Stimulated activated CD4-positive, alpha-beta T cell treated with anti-CD3 and anti-CD28 coated beads, Interleukin-4, amount 100 ng/mL, for 48 hours (primary cell): ENCODE data around the gene TRMT11.
"Not testable (repeated sequence)": the region's sequence is repeated elsewhere in the genome, so short reads cannot be mapped to it uniquely, and the experiment has no call there.

Source experiments
- DNase-seq, 2 donors: peaks; one replicate each; pipeline ENCODE4 v3.0.0-alpha.2; 2020; ENCODE audit warnings: low read depth in 2 of 2

Gene TRMT11

DNA sequence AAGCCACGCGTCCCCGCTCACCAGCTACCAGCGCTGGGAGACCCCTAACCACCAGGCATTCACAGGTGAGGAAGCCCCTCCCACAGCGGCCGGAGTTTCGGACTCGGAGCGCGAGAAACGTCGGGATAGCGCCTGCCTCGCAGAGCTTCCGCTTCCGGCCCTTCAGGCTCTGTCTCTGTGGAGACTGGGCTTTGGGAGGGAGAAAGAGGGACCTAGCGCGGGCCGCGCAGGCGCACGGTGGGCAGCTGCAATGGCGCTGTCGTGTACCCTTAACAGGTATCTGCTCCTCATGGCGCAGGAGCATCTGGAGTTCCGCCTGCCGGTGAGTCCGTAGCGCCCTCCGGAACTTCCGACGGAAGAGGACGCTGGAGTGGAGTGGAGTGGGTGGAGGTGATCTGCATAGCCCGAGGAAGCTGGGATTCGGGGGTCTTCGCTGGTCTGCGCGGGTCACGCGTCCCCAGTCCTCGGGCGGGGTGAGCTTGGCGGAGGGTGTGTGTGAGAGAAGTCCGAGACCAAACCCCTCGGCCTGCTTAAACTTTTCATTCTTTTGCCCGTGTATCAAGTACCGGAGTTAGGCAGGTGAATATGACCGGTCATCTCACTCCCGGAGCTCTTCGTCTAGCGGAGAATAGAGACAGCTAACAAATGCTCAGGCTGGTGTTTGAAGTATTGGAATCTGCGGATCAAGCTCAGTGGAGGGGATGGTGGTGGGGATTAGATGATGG, at the start of gene TRMT11:
TRMT11 (plus strand) TSS at position 240 of the 725 bp plus-strand sequence; CDS start at position 251, 11 bp downstream.
- DNase-seq, result peak; percentile 72 to 83

DNA sequence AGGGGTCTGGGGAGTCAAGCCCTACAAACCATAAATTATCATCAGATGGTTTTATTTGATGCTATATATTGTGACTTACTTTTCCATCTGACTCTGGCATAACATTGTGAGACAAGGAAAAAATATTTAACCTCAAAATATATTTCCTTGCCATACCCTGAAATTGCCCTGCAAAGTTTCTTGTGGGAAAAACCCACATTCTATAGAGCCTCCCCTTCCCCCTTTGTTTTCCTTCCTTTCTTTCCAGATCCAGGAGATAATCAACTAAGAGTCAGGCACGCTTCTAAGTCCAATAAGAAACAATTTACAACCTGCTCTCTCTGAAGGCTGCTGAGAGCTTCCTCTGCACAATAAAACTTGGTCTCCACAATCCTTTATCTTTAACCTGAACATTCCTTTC, 47.3 kb upstream of the TRMT11 start:
- DNase-seq, result no peak

DNA sequence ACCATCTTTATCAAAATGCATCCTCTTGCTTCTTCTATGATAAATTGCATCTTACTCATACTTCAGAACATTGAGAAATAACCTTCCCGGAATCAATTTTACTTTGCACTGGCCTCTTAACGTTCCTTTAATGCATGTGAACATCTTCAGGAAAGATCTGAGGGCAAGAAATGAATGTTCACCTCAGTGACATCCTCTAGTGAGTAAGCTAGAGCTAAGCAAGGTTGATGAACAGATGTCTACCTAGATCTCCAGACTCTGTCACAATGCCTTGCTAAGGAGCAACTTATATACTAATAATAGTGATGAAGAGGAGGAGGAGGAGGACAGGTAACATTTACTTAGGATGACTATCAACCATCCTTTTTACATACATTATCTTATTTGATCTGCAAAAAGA, 46.5 kb upstream of the TRMT11 start:
- DNase-seq, result no peak

DNA sequence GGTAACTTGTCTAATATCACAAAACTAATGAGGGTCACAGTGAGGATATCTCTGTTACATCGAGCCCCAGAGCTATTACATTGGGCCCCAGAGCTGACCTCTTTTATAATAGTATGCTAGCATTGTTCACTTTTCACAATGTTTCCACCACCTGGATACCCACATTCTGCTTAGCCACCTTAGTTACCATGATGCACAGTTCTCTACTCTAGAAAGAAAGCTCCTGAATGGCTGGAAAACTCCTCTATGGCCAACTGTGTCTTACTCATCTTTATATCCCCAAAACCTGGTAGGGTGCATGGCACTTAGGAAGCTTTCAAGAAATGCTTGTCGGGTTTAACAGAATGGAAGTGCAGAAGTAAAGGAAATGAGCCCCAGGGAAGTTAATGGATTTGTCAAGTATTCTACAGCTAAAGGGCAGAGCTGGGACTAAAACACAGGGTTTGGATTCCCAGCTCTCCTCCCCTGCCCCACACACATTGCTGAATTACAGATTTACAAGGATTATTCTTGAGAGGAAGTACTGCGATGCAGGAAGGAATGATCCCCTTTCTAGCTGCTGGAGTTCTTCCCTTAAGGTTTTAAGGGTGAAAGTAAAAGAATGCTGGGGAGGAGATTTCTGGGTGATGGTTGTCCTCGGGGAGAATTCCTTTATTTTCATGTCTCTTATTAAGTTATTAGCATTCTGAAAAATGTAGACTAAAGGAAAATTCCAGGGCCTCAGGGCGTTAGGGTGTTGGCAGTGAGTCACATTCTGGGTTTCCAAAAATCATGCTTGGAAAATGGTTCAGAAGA, 45.9 kb upstream of the TRMT11 start:
- no peak for DNase-seq

DNA sequence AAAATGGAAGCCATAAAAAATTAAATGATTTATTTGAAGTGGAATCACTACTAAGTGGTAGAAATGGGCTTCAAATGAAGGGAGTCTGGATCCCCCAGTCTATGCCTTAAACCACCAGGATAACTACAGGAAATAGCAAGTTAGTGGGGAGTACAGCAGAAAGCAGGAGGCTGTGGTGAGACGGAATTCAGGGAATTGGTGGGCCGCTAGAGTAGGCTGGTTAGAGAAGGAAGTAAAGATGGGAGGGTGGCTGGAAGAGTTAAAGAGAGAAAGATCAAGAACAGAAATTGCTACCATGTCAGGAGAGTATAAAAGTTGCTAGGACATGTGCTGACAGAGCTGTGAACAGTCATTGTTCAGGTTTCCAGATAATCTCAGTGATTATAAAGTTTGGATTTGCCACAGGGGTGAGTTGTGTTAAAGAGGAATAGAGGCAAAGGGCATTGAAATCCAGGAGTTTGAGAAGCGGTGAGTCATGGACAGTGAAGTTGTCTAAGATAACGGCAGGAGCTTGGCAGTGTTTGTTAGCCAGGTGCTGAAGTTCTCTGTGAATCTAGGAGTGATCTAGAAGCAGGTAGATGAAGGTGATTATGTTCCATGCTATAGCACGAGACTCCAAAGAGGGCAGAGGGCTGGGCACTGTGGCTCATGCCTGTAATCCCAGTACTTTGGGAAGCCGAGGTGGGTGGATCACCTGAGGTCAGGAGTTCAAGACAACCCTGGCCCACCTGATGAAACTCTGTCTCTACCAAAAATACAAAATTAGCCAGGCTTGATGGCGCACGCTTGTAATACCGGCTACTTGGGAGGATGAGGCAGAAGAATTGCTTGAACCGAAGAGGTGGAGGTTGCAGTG, 43.4 kb upstream of the TRMT11 start:
- no peak for DNase-seq

DNA sequence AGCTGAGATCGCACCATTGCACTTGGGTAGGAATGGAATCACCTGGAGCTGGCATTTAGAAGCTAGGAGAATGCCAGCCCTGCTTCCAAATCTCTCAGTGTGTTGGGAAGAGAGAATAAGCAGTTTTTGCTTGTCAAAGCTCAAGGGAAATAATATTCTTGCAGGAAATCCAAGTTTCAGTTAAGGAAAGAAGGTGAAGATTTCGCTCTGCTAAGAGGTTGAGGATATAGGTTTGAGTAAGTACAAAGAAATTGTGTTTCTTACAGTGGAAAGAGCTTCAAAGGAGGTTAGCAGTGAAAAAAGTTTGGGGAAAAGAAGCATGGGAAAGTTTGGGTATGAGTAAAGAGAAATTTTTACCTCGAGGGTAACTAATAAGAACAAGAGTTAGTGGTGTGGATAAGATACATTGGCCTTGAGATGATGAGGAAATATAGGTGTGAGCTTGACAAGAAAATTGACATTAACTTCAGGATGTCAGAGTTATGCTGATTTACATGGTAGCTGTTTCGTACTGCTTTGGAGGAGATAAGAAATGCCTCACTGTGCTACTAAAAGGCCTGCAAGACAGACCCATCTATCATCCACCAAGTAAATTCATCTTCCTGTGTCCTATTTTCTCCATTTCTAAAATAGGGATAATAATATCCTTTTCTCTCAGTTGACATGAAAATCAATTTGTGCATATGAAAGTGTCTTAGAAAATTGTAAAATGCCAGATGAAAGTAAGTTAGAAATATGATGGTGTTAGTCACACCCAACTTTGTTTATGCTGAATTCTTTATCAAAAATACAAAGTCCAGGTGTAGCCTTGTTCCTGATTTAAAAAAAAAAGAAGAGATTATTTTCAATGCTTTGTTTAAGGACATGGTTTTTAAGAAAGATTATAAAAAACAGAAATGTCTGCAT, 42.6 kb upstream of the TRMT11 start:
- no peak for DNase-seq

DNA sequence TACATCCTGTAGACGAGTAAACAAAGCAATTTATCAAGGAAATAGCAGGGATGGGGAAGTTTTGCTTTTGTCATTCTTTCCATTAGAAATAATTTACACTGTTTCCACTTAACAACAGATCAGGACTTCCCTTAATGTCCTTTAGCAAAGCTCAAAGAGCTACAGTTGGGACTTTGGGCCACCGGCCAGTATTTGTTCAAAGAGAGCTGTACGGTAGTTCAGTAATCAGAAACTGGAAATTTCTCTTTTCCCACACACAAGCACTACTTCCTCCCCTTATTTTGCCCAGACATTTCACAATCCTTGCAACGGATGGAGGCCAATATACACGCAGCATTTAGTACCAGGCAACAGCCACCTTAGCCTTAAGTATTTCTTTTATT, 41.9 kb upstream of the TRMT11 start:
- DNase-seq, result no peak

DNA sequence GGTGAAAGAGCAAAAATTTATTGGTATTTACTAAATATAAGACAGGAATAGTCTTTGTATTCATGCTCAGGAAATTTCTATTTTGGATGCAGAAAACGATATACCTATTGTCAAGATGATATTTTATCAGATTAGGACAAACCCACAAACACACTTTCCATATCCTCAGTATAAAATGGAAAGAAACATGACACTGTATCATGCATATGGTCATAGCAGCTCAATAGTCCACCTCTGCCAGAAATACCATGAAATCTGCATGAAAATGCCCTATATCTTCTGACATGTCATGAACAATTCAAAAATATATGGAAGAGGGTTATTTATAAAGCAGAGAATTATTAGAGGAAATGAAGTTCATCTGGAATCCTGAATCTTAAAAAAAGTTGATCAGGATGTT, 41.4 kb upstream of the TRMT11 start:
- no peak for DNase-seq

DNA sequence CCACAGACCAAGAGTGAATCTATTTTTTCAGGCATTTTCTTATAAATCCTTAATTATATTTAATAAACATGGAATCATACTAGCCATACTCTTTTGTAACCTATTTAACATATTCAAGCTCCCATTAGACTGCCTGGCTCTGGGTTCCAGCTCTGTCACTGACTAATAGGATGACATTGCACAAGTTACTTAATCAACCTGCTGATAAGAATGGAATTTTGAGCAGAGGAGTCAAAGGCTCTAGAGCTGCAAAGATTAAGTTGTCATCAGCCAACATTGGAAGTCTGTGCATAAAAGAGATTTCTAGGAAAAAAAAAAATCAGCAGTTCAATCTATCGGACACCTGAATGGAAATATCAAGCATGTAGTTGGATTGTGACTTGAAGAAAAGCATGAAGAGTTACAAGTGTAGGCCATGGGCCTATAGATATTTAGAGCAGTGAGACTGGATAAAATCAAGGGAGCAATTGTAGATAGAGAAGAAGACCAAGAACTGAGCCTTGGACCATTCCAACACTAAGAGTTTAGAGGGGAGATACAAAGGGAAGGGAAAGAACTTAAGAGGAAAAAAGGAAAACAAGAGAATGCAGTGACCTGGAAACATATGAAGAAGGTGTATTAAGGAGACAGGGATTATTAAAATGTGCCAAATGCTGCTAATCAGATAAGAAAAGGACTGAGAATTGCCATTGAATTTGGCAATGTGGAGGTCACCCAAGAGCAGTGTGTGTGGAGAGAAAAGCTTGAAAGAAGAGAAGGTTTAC, 40.8 kb upstream of the TRMT11 start:
- no peak for DNase-seq

DNA sequence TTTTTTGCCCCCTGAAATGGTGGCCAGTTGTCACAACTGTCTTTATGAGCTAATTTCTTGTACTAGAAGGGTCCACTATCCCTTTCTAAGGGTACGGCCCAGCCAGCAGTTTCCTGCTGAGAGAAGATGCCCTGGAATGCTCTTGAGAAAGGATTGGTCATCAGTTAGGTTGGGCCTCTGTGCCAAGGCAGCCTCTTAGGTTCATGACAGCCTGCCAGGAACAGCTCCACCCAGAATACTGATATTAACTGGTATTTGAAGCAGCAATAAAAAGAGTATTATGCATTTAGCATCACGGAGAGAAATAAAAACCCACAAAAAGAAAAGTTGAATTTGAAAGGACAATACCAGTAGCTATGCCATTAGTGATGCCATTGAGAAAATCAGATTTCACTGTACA, 38.7 kb upstream of the TRMT11 start:
- no peak for DNase-seq

DNA sequence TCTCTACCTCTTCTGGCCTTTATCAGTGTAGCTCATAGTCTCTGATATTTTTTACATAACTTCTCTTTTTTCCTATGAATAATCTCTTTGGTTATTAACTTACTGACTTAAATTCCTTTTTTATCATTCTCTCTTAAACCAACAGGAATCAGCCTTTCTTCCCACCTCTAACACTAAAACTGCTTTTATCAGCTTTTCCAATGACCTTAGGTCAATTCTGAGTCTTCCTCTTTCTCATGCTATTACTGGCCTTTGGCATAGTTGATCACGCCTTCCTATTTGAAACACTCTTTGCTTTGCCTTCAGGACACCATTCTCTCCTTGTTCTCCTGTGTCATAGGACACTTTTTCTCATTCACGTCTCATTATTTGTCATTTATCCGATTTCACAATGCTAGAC, 37.9 kb upstream of the TRMT11 start:
- DNase-seq, result no peak

DNA sequence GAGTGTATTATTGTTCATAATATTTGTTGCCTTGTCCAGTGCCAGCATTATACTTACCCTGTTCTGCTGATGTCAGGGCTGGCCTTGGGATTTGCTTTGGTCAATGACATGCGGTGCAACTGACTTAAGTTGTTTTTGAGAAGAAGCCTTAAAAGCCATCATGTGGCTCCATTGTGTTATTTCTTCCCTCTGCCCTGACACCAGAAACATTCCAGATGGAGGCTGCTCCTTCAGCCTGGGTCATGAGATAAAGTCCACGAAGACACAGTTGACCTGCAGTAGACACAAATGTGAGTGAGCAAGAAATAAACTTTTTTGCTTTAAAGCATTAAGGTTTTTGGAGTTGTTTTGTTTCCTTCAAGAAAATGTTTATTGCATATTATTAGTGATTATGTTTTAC, 37.3 kb upstream of the TRMT11 start:
- DNase-seq, result no peak

DNA sequence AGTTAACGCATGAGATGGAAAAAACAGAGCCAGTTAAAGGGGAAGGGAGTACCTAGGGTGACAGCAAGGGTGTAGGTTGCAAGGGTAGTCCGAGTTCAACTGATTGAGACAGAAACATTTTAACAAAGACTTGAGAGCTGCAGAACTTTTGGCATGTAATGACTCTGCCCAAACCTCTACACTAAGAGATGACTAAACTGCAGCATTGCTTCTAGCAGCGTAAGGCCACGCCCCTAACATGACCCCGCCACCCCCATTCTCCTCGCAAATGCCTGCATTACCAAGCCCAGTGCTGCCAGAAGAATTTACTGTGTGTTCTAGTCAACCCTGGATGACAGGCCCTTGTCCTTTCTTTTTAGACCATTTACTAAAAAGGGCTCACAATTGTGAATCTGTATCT, 36.0 kb upstream of the TRMT11 start:
- no peak for DNase-seq

DNA sequence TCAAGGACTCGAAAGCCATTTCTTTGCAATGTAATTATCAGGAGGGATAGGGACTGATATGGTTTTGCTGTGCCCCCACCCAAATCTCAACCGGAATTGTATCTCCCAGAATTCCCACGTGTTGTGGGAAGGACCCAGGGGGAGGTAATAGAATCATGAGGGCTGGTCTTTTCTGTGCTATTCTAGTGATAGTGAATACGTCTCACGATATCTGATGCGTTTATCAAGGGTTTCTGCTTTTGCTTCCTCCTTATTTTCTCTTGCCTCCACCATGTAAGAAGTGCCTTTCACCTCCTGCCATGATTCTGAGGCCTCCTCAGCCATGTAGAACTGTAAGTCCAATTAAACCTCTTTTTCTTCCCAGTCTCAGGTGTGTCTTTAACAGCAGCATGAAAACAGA, 35.6 kb upstream of the TRMT11 start:
- not testable (repeated sequence) for DNase-seq

DNA sequence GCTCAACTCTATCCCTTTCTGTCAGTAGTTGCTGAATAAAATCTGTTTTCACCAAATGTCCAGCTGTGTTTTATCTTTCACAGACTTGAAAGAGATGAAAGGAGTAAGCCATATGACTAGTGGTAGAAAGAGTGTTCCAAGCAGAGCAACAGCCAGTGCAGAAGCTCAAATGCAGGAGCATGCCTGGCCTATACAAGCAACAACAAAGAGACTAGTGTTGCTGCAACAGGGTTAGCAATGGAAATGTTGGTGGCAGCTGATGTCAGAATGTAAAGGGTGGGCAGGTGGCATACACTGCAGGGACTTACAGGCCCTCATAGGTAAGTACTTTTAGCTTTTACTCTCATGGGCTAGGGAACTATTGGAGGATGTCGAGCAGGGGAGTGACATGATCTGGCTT, 35.0 kb upstream of the TRMT11 start:
- no peak for DNase-seq

DNA sequence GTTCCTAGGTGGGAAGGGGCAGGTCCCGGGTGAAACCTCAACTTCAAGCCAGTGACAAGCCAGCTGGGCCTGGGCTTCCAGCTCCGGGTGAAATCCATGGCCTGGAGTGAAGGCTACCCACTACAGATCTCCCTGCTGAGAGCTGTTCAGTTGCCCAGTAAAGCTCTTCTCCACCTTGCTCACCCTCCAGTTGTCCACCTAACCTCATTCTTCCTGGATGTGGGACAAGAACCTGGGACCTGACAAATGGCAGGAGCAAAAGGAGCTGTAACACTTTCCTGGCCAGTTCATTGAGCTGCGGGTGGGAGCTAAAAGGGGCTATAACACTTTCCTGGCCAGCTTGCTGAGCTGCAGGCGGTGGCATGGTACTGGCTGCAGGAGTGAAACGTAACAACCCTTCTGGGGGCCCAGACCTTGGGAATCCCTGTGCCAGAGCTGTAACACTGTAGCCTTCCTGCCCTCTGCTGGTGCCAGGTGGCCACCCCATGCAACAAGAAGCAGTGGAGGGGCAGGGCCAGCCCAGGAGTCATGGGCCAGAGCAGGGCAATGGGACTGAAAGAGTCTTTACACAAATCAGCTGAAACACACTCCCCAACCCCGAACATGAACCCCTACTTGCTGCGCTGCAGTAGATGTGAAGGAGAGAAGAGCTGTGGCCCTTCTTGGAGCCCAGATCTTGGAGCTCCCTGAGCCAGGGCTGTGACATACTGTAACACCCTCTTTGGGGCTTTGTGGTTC, 33.4 kb upstream of the TRMT11 start:
- peak in 1 of 2 donors; percentile 16 for DNase-seq

DNA sequence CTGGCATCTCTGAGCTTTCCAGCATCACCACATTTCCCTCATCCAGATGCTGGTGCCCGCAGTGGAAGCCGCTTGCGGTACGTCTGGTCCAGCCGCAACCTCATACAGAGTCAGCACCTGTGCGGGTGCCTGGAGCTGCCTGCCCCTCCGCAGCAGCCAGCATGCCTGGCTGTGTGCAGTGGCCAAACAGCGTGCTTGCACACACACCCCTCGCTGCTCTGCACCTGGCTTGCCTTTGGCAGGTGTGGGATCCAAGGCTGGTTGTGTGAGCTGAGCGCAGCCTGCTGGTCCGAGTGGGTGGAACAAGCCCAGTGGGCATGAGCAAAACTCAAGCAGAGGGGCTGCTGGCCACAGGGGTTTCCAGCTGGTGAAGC, 32.9 kb upstream of the TRMT11 start:
- no peak for DNase-seq

DNA sequence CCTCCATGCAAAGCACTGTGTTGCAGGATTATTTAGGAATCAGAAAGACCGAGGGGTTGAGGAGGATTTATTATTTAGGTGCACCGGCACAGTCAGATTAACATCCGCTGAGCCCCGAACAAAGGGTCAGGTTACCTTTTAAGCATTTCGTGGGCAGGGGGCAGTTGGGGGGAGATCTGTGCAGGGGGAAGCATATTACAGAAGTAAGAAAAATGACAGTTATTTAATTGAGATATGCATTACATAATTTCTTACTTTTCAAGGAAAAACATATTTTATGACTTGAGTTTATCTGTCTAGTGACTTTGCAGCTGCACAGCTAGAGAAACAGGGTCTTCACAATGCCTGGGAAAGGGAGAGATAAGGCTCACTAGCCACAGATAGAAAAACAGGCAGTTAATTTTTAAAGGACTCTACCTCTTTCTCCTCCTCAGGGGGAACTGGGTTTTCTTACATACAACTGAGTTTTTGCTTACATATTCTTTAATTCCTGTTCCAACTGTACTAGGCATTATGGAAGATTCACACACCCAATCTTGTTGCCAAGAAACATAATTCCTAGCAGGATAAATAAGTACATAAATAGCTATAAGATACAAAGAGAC, 31.5 kb upstream of the TRMT11 start:
- DNase-seq, result no peak

DNA sequence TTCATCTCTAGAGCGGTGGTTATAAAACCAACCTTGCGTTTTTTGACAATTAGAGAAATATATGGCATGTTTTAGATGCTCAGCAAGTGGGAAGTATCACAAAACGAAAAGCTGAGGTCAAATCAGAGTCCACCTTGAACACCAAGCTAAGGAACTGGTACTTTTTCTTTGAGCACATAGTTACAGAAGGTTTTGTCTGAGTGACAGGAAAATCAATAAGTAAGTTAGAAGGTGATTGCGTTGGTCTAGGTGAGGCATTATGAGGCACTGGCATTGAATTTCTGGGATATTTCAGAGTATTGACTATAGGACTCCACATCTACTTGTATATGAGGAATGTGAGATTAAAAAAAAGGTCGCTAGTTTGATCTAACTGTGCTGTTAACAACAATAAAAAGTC, 30.4 kb upstream of the TRMT11 start:
- DNase-seq, result no peak
